GM23248 (cell line): ENCODE results near the gene AIF1. TPM values are rescaled to one million over a fixed set of nuclear protein-coding genes. Genes with fewer than 3 reads are reported as not detected.

Experiments used
- DNase-seq: peaks from one replicate; pipeline ENCODE4 v3.0.0-alpha.2; 2015
- H2AFZ ChIP-seq: fragments of 200-600 bp; sonication (generic); 2 replicates; pipeline ENCODE4 v1.6.1; 2016; ENCODE audit warnings: antibody characterized with exemption
- H3F3A ChIP-seq: fragments of 200-600 bp; sonication (generic); 2 replicates; pipeline ENCODE4 v1.6.1; 2016; ENCODE audit warnings: mild to moderate bottlenecking, antibody characterized with exemption, mixed run types; ENCODE audit not compliant: insufficient read depth
- H3K27ac ChIP-seq: fragments of 200-600 bp; sonication (generic); 2 replicates; pipeline ENCODE4 v1.5.1; 2016; ENCODE audit warnings: mild to moderate bottlenecking
- H3K27me3 ChIP-seq: fragments of 200-600 bp; sonication (generic); replicated peaks from 2 replicates; pipeline ENCODE4 v1.6.1; 2016; ENCODE audit warnings: mild to moderate bottlenecking; ENCODE audit not compliant: insufficient read depth
- H3K36me3 ChIP-seq: fragments of 200-600 bp; sonication (generic); 2 replicates; pipeline ENCODE4 v1.6.1; 2016; ENCODE audit warnings: low read depth, mild to moderate bottlenecking
- H3K4me1 ChIP-seq: fragments of 200-600 bp; sonication (generic); 2 replicates; pipeline ENCODE4 v1.6.1; 2016; ENCODE audit warnings: mild to moderate bottlenecking; ENCODE audit not compliant: insufficient read depth
- H3K4me2 ChIP-seq: fragments of 200-600 bp; sonication (generic); one replicate; pipeline ENCODE4 v1.6.1; 2016; ENCODE audit warnings: mild to moderate bottlenecking; ENCODE audit not compliant: unreplicated experiment
- H3K4me3 ChIP-seq: fragments of 200-600 bp; sonication (generic); 2 replicates; pipeline ENCODE4 v1.5.1; 2016; ENCODE audit warnings: mild to moderate bottlenecking
- H3K79me2 ChIP-seq: fragments of 200-600 bp; sonication (generic); 2 replicates; pipeline ENCODE4 v1.6.1; 2016; ENCODE audit warnings: mild to moderate bottlenecking; ENCODE audit not compliant: insufficient read depth
- H3K9ac ChIP-seq: fragments of 200-600 bp; sonication (generic); 2 replicates; pipeline ENCODE4 v1.6.1; 2016; ENCODE audit warnings: mild to moderate bottlenecking
- H3K9me2 ChIP-seq: fragments of 200-600 bp; sonication (generic); 2 replicates; pipeline ENCODE4 v1.6.1; 2016; ENCODE audit warnings: mixed run types, mild to moderate bottlenecking, moderate library complexity; ENCODE audit not compliant: insufficient read depth
- H3K9me3 ChIP-seq: fragments of 200-600 bp; sonication (generic); one replicate; pipeline ENCODE4 v1.6.1; 2017; ENCODE audit warnings: low read depth
- H4K20me1 ChIP-seq: fragments of 200-600 bp; sonication (generic); 2 replicates; pipeline ENCODE4 v1.6.0; 2016; ENCODE audit not compliant: insufficient read depth
- EZH2 ChIP-seq: fragments of 200-600 bp; sonication (generic); IDR thresholded peaks from 2 replicates; pipeline ENCODE4 v1.6.1; 2018; ENCODE audit warnings: antibody characterized with exemption, mild to moderate bottlenecking; ENCODE audit not compliant: insufficient read depth, poor library complexity, severe bottlenecking
- EZH2phosphoT487 ChIP-seq: fragments of 200-600 bp; sonication (generic); IDR thresholded peaks from 2 replicates; pipeline ENCODE4 v1.6.1; 2018; ENCODE audit warnings: antibody characterized with exemption, moderate library complexity, mild to moderate bottlenecking, low read depth; ENCODE audit not compliant: insufficient read depth
- WGBS, 2 experiments: methylation state at CpG; one replicate each; pipeline ENCODE4 v1.1.6; 2015 to 2017; ENCODE audit warnings: low lambda C conversion rate in 2 of 2, low coverage in 1 of 2; ENCODE audit errors: missing lambda C conversion rate in 2 of 2; 5-methylcytosine and 5-hydroxymethylcytosine counted together
- in situ Hi-C: fragments of 300-500 bp; cut with MboI; formaldehyde crosslinking; loops from 2 replicates; pipeline ENCODE4 v1.15.0; 2020
- polyA plus RNA-seq: library from polyadenylated mRNA; unstranded; fragments of >200 nt; fragmentation: Nextera tagmentation; extraction: Ambion mirVana; gene quantifications from 2 replicates; pipeline ENCODE4 v1.2.1, GENCODE V29; 2016
- total RNA-seq: library from RNA; depleted of rRNA; stranded (reverse); fragments of >200 nt; shearing (Covaris generic); gene quantifications from 2 replicates; pipeline ENCODE4 v1.2.3, GENCODE V29; 2014

The AIF1 gene
- total and polyA plus RNA-seq, 2 experiments from 2014 or later = not detected

- no peak overlapping the region for H3K4me2 ChIP-seq
- no peaks in the 10 kb centered on the region for H3K9me3 ChIP-seq
- no peaks in the 10 kb centered on the region for H4K20me1 ChIP-seq
- H3K36me3 ChIP-seq = peaks cover 51% of the 10 kb centered on the region
- H2AFZ ChIP-seq = no peak overlapping the region
- in situ Hi-C loops = no loop called here
- DNase-seq = no peak
- peaks cover 12% of the 10 kb centered on the region for H3K4me1 ChIP-seq
- H3K4me3 ChIP-seq = no peak overlapping the region
- H3K27me3 ChIP-seq = no peaks in the 10 kb centered on the region
- H3F3A ChIP-seq = peaks cover 51% of the 10 kb centered on the region
- WGBS, 2 experiments = 78 to 86% methylated on average over 4 of the region's 4 CpGs
- H3K79me2 ChIP-seq = no peaks in the 10 kb centered on the region
- no peak for TF ChIP-seq EZH2
- TF ChIP-seq EZH2phosphoT487 = no peak
- H3K27ac ChIP-seq = no peak overlapping the region
- no peak overlapping the region for H3K9ac ChIP-seq
- no peaks in the 10 kb centered on the region for H3K9me2 ChIP-seq
Measured at GRCh38 chr6:31641370-31641769, 26.3 kb downstream of the AIF1 start.

GRCh38 chr6:31642798-31643570 lies 27.9 kb downstream of the AIF1 start:
- Histone ChIP-seq H3K27me3 (no peaks in the 10 kb centered on the region), H3K9ac (no peak overlapping the region), H3K9me3 (no peaks in the 10 kb centered on the region), H4K20me1 (no peaks in the 10 kb centered on the region), H3K79me2 (peaks cover 12% of the 10 kb centered on the region), H3F3A (peaks cover 37% of the 10 kb centered on the region), H3K4me2 (no peak overlapping the region), H3K4me1 (peaks cover 12% of the 10 kb centered on the region), H2AFZ (no peak overlapping the region), H3K4me3 (no peak overlapping the region), H3K36me3 (peaks cover 45% of the 10 kb centered on the region), H3K9me2 (no peaks in the 10 kb centered on the region), H3K27ac (no peak overlapping the region)
- WGBS, 2 experiments = 91 to 93% methylated on average over 6 of the region's 6 CpGs
- no peak for TF ChIP-seq EZH2phosphoT487
- no peak for TF ChIP-seq EZH2
- in situ Hi-C loops = no loop called here
- DNase-seq = no peak

- no peak overlapping the region for H3K4me2 ChIP-seq
- peaks cover 28% of the 10 kb centered on the region for H3F3A ChIP-seq
- H3K27me3 ChIP-seq = no peaks in the 10 kb centered on the region
- WGBS, 2 experiments = 87 to 92% methylated on average over 14 to 17 of the region's 17 CpGs
- no peak overlapping the region for H3K9ac ChIP-seq
- TF ChIP-seq EZH2 (no peak), EZH2phosphoT487 (no peak)
- no peak for DNase-seq
- no peaks in the 10 kb centered on the region for H4K20me1 ChIP-seq
- no peak overlapping the region for H3K27ac ChIP-seq
- in situ Hi-C loops = no loop called here
- no peak overlapping the region for H3K4me3 ChIP-seq
- H3K79me2 ChIP-seq = peaks cover 20% of the 10 kb centered on the region
- H3K9me2 ChIP-seq = no peaks in the 10 kb centered on the region
- no peaks in the 10 kb centered on the region for H3K9me3 ChIP-seq
- H3K36me3 ChIP-seq = peaks cover 50% of the 10 kb centered on the region
- H2AFZ ChIP-seq = no peak overlapping the region
- peaks cover 11% of the 10 kb centered on the region for H3K4me1 ChIP-seq
Measured at GRCh38 chr6:31643818-31644454, 28.9 kb downstream of the AIF1 start.

GRCh38 chr6:31645325-31645724 lies 30.3 kb downstream of the AIF1 start:
- Histone ChIP-seq H4K20me1 (no peaks in the 10 kb centered on the region), H3K27me3 (no peaks in the 10 kb centered on the region), H2AFZ (no peak overlapping the region), H3K4me3 (no peak overlapping the region), H3K9me2 (no peaks in the 10 kb centered on the region), H3K27ac (no peak overlapping the region), H3K36me3 (peaks cover 51% of the 10 kb centered on the region), H3K9ac (no peak overlapping the region), H3K9me3 (no peaks in the 10 kb centered on the region), H3K4me1 (peaks cover 3% of the 10 kb centered on the region; the same call in 1 of the 2 replicates), H3F3A (peaks cover 14% of the 10 kb centered on the region), H3K4me2 (no peak overlapping the region), H3K79me2 (peaks cover 33% of the 10 kb centered on the region)
- no peak for TF ChIP-seq EZH2phosphoT487
- TF ChIP-seq EZH2 = no peak
- in situ Hi-C loops = no loop called here
- DNase-seq = no peak
- 99% methylated on average over 9 of the region's 9 CpGs for WGBS, 2 experiments
